ENCODE results near the gene CCM2. TPM values are rescaled to one million over a fixed set of nuclear protein-coding genes. Genes with fewer than 3 reads are reported as not detected.

The CCM2 gene
- total and polyA plus RNA-seq, 2 experiments from 2014 or later: 24.9 to 40.1 TPM

DNA sequence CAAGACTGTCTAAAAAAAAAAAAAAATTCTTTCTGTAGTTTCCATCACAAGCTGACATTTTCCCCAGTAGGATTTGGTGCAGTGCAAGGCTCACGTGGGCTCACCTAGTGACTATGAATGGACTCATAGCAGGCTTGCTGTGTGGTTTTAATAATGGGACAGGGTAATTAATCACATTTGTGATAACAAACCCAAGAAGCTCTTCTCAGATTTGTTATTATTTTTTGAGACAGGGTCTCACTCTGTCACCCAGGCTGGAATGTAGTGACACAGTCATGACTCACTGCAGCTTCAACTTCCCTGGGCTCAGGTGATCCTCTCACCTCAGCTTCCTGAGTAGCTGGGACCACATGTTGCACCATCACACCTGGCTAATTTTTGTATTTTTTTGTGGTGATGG lies 48.7 kb downstream of the CCM2 start (continued):
- TF ChIP-seq ZNF114 (CRISPR knock-in tag; IDR thresholded peaks at IDR 0.05) (no peak), EZH2 (IDR thresholded peaks at IDR 0.05; ENCODE audit: low read depth, unreplicated experiment) (no peak), ZNF331 (CRISPR knock-in tag; IDR thresholded peaks at IDR 0.05; ENCODE audit: low read depth) (no peak)

DNA sequence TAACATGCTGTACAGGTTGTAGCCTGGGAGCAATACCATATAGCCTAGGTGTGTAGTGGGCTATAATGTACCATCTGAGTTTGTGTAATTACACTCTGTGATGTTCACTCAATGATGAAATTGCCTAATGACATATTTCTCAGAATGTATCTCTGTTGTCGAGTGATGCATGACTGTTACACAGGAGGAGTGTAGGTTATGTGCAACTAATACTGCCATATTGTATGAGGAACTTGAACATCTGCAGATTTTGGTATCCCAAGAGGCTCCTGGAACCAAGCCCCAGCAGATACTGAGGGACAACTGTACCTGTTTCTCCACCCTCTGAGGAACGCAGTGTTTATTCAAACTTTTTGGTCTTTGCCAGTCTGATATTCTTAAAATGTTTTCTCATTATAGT lies 50.2 kb downstream of the CCM2 start:
- Histone ChIP-seq H2AFZ (no peak overlapping the region), H3K36me3 (ENCODE audit: insufficient read depth) (no peaks in the 10 kb centered on the region), H4K20me1 (replicated peaks; ENCODE audit: insufficient read depth) (no peaks in the 10 kb centered on the region; the same call in 1 of the 2 replicates), H3K79me2 (replicated peaks; ENCODE audit: insufficient read depth) (no peaks in the 10 kb centered on the region), H3K4me3 (no peak overlapping the region), H3K4me1 (ENCODE audit: insufficient read depth) (no peaks in the 10 kb centered on the region), H3K9me2 (ENCODE audit: insufficient read depth) (no peaks in the 10 kb centered on the region), H3K4me2 (no peak overlapping the region), H3K27ac (ENCODE audit: low read depth) (no peak overlapping the region), H3K27me3 (ENCODE audit: insufficient read depth) (no peaks in the 10 kb centered on the region), H3F3A (replicated peaks; ENCODE audit: low read depth) (no peaks in the 10 kb centered on the region)
- peaks cover 4% of the 10 kb centered on the region; the same call in 2 of the 3 replicates for H3K36me3 Mint-ChIP-seq (ENCODE audit: low read depth)
- no peak overlapping the region for H3K4me3 Mint-ChIP-seq
- no peaks in the 10 kb centered on the region for H3K27me3 Mint-ChIP-seq (ENCODE audit: insufficient read depth, low read depth, poor library complexity)
- no peak for DNase-seq (ENCODE audit: low spot score)
- ATAC-seq: no peak
- TF ChIP-seq JUNB (IDR thresholded peaks at IDR 0.05; ENCODE audit: unreplicated experiment): no peak
- TF ChIP-seq POLR2AphosphoS5 (IDR thresholded peaks at IDR 0.05; ENCODE audit: low read depth): no peak
- TF ChIP-seq, protein P1, sequence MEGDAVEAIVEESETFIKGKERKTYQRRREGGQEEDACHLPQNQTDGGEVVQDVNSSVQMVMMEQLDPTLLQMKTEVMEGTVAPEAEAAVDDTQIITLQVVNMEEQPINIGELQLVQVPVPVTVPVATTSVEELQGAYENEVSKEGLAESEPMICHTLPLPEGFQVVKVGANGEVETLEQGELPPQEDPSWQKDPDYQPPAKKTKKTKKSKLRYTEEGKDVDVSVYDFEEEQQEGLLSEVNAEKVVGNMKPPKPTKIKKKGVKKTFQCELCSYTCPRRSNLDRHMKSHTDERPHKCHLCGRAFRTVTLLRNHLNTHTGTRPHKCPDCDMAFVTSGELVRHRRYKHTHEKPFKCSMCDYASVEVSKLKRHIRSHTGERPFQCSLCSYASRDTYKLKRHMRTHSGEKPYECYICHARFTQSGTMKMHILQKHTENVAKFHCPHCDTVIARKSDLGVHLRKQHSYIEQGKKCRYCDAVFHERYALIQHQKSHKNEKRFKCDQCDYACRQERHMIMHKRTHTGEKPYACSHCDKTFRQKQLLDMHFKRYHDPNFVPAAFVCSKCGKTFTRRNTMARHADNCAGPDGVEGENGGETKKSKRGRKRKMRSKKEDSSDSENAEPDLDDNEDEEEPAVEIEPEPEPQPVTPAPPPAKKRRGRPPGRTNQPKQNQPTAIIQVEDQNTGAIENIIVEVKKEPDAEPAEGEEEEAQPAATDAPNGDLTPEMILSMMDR (conservative IDR thresholded peaks at IDR 0.05; ENCODE audit: low read depth in 2 of 2): no peak
- TF ChIP-seq ZNF331 (CRISPR knock-in tag; IDR thresholded peaks at IDR 0.05; ENCODE audit: low read depth): no peak
- TF ChIP-seq, protein P2, sequence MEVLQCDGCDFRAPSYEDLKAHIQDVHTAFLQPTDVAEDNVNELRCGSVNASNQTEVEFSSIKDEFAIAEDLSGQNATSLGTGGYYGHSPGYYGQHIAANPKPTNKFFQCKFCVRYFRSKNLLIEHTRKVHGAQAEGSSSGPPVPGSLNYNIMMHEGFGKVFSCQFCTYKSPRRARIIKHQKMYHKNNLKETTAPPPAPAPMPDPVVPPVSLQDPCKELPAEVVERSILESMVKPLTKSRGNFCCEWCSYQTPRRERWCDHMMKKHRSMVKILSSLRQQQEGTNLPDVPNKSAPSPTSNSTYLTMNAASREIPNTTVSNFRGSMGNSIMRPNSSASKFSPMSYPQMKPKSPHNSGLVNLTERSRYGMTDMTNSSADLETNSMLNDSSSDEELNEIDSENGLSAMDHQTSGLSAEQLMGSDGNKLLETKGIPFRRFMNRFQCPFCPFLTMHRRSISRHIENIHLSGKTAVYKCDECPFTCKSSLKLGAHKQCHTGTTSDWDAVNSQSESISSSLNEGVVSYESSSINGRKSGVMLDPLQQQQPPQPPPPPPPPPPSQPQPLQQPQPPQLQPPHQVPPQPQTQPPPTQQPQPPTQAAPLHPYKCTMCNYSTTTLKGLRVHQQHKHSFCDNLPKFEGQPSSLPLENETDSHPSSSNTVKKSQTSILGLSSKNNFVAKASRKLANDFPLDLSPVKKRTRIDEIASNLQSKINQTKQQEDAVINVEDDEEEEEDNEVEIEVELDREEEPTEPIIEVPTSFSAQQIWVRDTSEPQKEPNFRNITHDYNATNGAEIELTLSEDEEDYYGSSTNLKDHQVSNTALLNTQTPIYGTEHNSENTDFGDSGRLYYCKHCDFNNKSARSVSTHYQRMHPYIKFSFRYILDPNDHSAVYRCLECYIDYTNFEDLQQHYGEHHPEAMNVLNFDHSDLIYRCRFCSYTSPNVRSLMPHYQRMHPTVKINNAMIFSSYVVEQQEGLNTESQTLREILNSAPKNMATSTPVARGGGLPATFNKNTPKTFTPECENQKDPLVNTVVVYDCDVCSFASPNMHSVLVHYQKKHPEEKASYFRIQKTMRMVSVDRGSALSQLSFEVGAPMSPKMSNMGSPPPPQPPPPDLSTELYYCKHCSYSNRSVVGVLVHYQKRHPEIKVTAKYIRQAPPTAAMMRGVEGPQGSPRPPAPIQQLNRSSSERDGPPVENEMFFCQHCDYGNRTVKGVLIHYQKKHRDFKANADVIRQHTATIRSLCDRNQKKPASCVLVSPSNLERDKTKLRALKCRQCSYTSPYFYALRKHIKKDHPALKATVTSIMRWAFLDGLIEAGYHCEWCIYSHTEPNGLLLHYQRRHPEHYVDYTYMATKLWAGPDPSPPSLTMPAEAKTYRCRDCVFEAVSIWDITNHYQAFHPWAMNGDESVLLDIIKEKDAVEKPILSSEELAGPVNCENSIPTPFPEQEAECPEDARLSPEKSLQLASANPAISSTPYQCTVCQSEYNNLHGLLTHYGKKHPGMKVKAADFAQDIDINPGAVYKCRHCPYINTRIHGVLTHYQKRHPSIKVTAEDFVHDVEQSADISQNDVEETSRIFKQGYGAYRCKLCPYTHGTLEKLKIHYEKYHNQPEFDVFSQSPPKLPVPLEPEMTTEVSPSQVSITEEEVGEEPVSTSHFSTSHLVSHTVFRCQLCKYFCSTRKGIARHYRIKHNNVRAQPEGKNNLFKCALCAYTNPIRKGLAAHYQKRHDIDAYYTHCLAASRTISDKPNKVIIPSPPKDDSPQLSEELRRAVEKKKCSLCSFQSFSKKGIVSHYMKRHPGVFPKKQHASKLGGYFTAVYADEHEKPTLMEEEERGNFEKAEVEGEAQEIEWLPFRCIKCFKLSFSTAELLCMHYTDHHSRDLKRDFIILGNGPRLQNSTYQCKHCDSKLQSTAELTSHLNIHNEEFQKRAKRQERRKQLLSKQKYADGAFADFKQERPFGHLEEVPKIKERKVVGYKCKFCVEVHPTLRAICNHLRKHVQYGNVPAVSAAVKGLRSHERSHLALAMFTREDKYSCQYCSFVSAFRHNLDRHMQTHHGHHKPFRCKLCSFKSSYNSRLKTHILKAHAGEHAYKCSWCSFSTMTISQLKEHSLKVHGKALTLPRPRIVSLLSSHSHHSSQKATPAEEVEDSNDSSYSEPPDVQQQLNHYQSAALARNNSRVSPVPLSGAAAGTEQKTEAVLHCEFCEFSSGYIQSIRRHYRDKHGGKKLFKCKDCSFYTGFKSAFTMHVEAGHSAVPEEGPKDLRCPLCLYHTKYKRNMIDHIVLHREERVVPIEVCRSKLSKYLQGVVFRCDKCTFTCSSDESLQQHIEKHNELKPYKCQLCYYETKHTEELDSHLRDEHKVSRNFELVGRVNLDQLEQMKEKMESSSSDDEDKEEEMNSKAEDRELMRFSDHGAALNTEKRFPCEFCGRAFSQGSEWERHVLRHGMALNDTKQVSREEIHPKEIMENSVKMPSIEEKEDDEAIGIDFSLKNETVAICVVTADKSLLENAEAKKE (CRISPR knock-in tag; IDR thresholded peaks at IDR 0.05): no peak
- TF ChIP-seq, protein P3, sequence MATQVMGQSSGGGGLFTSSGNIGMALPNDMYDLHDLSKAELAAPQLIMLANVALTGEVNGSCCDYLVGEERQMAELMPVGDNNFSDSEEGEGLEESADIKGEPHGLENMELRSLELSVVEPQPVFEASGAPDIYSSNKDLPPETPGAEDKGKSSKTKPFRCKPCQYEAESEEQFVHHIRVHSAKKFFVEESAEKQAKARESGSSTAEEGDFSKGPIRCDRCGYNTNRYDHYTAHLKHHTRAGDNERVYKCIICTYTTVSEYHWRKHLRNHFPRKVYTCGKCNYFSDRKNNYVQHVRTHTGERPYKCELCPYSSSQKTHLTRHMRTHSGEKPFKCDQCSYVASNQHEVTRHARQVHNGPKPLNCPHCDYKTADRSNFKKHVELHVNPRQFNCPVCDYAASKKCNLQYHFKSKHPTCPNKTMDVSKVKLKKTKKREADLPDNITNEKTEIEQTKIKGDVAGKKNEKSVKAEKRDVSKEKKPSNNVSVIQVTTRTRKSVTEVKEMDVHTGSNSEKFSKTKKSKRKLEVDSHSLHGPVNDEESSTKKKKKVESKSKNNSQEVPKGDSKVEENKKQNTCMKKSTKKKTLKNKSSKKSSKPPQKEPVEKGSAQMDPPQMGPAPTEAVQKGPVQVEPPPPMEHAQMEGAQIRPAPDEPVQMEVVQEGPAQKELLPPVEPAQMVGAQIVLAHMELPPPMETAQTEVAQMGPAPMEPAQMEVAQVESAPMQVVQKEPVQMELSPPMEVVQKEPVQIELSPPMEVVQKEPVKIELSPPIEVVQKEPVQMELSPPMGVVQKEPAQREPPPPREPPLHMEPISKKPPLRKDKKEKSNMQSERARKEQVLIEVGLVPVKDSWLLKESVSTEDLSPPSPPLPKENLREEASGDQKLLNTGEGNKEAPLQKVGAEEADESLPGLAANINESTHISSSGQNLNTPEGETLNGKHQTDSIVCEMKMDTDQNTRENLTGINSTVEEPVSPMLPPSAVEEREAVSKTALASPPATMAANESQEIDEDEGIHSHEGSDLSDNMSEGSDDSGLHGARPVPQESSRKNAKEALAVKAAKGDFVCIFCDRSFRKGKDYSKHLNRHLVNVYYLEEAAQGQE (IDR thresholded peaks at IDR 0.05; ENCODE audit: unreplicated experiment): no peak
- TF ChIP-seq, protein P4, sequence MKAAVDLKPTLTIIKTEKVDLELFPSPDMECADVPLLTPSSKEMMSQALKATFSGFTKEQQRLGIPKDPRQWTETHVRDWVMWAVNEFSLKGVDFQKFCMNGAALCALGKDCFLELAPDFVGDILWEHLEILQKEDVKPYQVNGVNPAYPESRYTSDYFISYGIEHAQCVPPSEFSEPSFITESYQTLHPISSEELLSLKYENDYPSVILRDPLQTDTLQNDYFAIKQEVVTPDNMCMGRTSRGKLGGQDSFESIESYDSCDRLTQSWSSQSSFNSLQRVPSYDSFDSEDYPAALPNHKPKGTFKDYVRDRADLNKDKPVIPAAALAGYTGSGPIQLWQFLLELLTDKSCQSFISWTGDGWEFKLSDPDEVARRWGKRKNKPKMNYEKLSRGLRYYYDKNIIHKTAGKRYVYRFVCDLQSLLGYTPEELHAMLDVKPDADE (IDR thresholded peaks at IDR 0.05): no peak
- TF ChIP-seq EZH2 (IDR thresholded peaks at IDR 0.05; ENCODE audit: low read depth, unreplicated experiment): no peak
- TF ChIP-seq STAT1 (IDR thresholded peaks at IDR 0.05; ENCODE audit: unreplicated experiment): no peak
- H3K9me3 Mint-ChIP-seq: no peaks in the 10 kb centered on the region
- H3K4me1 Mint-ChIP-seq: no peaks in the 10 kb centered on the region
- H3K27ac Mint-ChIP-seq: no peak overlapping the region

Data from GM23338 (cell line).